ENCODE data around the gene MCF2. TPM values are rescaled to one million over a fixed set of nuclear protein-coding genes. Genes with fewer than 3 reads are reported as not detected.

The MCF2 gene
- total and polyA plus RNA-seq, 2 of the 8 experiments (the other 6 are each of a cell fraction or from before 2014, with no cell fraction given): 0.30 to 0.71 TPM

- no peak overlapping the region for H3K23ac ChIP-seq (ENCODE audit: insufficient read length)
- CTCF ChIA-PET (ENCODE audit: partially characterized antibody): no interaction called here
Observed at GRCh38 chrX:139532834-139533233, 175.1 kb downstream of the MCF2 start.

More at GRCh38 chrX:139532834-139533233, 175.1 kb downstream of the MCF2 start:
- Histone ChIP-seq H3K9ac (replicated peaks in 1 of 4; ENCODE audit: extremely low read depth in 1 of 4, low read depth in 3 of 4, low read length in 3 of 4) (no peak overlapping the region), H3K18ac (ENCODE audit: extremely low read depth, low read length) (no peak overlapping the region), H3K36me3 (ENCODE audit: control insufficient read depth in 2 of 4, insufficient read depth in 4 of 4, low read length in 3 of 4) (no peaks in the 10 kb centered on the region), H4K5ac (ENCODE audit: insufficient read length, low read depth, low read length) (no peak overlapping the region), H3K9me3 (ENCODE audit: insufficient read depth in 2 of 2, low read depth in 1 of 2, low read length in 1 of 2) (no peaks in the 10 kb centered on the region), H2BK5ac (ENCODE audit: low read depth, low read length) (no peak overlapping the region), H3K56ac (replicated peaks; ENCODE audit: insufficient read length, low read depth, low read length) (no peak overlapping the region), H2BK12ac (ENCODE audit: low read depth, low read length) (no peak overlapping the region), H4K8ac (ENCODE audit: extremely low read depth, insufficient read depth, low read length) (no peak overlapping the region), H4K91ac (replicated peaks; ENCODE audit: insufficient read length, low read length) (no peak overlapping the region), H2BK20ac (ENCODE audit: low read length) (no peak overlapping the region), H3K27ac (ENCODE audit: low read depth, low read length) (no peak overlapping the region), H3K14ac (ENCODE audit: insufficient read length) (no peak overlapping the region), H4K20me1 (replicated peaks in 1 of 2; ENCODE audit: control insufficient read depth in 1 of 2, insufficient read depth in 2 of 2, low read length in 2 of 2) (no peaks in the 10 kb centered on the region), H2BK15ac (ENCODE audit: low read length) (no peak overlapping the region), H2AFZ (ENCODE audit: low read length) (no peak overlapping the region), H3K79me1 (ENCODE audit: low read depth, low read length) (no peaks in the 10 kb centered on the region), H2AK5ac (ENCODE audit: low read depth, low read length) (no peak overlapping the region), H3K4me3 (ENCODE audit: extremely low read depth in 1 of 4, insufficient read depth in 2 of 4, low read depth in 3 of 4, low read length in 4 of 4) (no peak overlapping the region), H2BK120ac (replicated peaks; ENCODE audit: low read depth, low read length) (no peak overlapping the region), H3K4me1 (replicated peaks in 1 of 4; ENCODE audit: control insufficient read depth in 3 of 4, insufficient read depth in 4 of 4, low read length in 3 of 4) (no peaks in the 10 kb centered on the region), H3K27me3 (replicated peaks in 1 of 4; ENCODE audit: control insufficient read depth in 3 of 4, extremely low read depth in 1 of 4, insufficient read depth in 3 of 4, low read length in 3 of 4) (no peaks in the 10 kb centered on the region), H3K79me2 (ENCODE audit: control insufficient read depth in 1 of 2, insufficient read depth in 2 of 2, low read length in 2 of 2) (no peaks in the 10 kb centered on the region), H3K4me2 (ENCODE audit: insufficient read depth in 1 of 2, low read depth in 2 of 2, low read length in 2 of 2) (no peak overlapping the region), H3K4ac (replicated peaks; ENCODE audit: insufficient read length, low read depth, low read length) (no peak overlapping the region), H3K23me2 (ENCODE audit: low read depth, low read length) (no peaks in the 10 kb centered on the region)
- no peak for FAIRE-seq
- POLR2A ChIA-PET (ENCODE audit: partially characterized antibody): no interaction called here
- WGBS, 2 experiments (ENCODE audit: extremely low coverage in 1 of 2, insufficient coverage in 1 of 2, insufficient read length in 1 of 2, insufficient replicate concordance in 2 of 2, low coverage in 1 of 2, low lambda C conversion rate in 2 of 2, missing lambda C conversion rate in 1 of 2): 97% methylated on average over 4 of the region's 4 CpGs; no CpG with 5 or more reads in 1 of the 2 experiments
- TF ChIP-seq GTF2F1 (IDR thresholded peaks at IDR 0.05; ENCODE audit: borderline replicate concordance, low read depth, low read length) (no peak), JUND (IDR thresholded peaks at IDR 0.05; ENCODE audit: low read length) (no peak), SP2 (IDR thresholded peaks at IDR 0.05; ENCODE audit: low read length) (no peak)
- DNase-seq (ENCODE audit: low read depth in 1 of 2, low spot score in 2 of 2): no peak

Small RNA genes lying within 50 kb of the gene (small RNA-seq; reads per million reads assigned to genes)
- gene RF01210 (ENCODE audit: insufficient read depth): not detected

Other genes with a start within 250 kb of the MCF2 start
- gene F9, start 177.4 kb downstream of the MCF2 start, total RNA-seq (2021; fragmentation: NEBNext Ultra II Directional; extraction: Animal tissue kit (Norgen Biotek cat#: 25700)): not detected in 2 replicates
- gene F9, start 177.4 kb downstream of the MCF2 start, polyA plus RNA-seq (2011; rRNA removed): not detected in 2 replicates
- gene ATP11C, start 224.9 kb upstream of the MCF2 start, total RNA-seq (2021; fragmentation: NEBNext Ultra II Directional; extraction: Animal tissue kit (Norgen Biotek cat#: 25700)): 41.6 and 52.1 TPM in 2 replicates
- 7.1 and 14.7 TPM in 2 replicates for gene ATP11C, start 224.9 kb upstream of the MCF2 start, polyA plus RNA-seq (2011; rRNA removed)